Activated T-cell treated with anti-CD3 and anti-CD28 coated beads for 48 hours (primary cell): Measurements from ENCODE around the gene CPLX1.

ENCODE experiments used
- DNase-seq: peaks from one replicate; pipeline ENCODE4 v3.0.0-alpha.2; 2020; ENCODE audit warnings: low read depth

The CPLX1 gene

GRCh38 chr4:855880-856224 is 29.9 kb upstream of the CPLX1 start:
- DNase-seq: no peak

DNA sequence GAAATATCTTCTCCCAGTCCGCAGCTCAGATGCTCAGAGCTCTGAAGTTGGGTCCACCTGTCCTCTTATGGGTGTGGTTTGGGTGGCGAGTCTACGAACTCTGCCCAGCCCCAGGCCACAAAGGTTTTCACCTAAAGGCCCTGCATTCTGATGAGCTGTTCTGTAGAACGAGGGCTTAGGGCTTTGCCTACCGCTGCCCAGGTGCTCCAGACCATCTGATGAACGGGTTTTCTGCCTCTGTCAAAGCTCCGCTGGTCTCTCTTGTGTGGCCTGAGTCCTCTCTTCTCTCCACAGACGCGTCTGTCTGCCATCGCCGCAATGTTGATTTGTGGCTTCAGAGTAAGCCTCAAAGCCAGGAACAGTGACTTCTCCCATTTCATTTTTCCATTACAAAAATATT is 28.4 kb upstream of the CPLX1 start:
- DNase-seq: no peak

- no peak for DNase-seq
Observed at GRCh38 chr4:853416-853781, 27.5 kb upstream of the CPLX1 start.

- DNase-seq: no peak
Observed at GRCh38 chr4:851701-852430, 25.9 kb upstream of the CPLX1 start.

DNA sequence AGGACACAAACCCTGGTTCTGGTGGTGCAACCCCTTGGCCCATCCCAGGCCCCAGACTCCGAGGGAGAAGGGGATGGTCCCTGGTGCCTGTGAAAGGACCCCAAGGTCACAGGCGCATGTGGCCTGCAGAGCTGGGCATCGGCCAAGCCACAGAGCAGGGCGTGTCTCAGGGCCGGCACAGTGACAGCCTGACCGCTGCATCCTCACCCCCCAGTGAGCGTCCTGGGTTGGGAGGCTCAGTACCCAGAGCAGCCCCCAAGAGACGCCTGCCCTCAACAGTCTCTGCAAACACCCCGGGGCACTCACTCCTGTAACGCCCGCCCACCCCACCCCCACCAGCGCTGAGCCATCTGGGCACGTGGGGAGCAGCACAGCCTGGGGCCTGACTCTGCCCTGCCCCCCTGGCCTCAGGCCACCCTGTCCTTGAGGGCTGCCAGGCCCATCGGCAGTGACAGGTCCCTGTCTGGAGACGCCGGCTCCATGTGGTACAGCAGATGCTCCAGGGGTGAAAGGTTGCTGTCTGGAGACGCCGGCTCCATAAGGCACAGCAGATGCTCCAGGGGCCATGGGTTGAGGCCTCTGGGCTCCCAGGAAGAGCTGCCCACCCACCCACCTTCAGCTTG is 24.5 kb upstream of the CPLX1 start:
- no peak for DNase-seq

GRCh38 chr4:849478-850175 is 23.7 kb upstream of the CPLX1 start:
- DNase-seq: no peak

DNA sequence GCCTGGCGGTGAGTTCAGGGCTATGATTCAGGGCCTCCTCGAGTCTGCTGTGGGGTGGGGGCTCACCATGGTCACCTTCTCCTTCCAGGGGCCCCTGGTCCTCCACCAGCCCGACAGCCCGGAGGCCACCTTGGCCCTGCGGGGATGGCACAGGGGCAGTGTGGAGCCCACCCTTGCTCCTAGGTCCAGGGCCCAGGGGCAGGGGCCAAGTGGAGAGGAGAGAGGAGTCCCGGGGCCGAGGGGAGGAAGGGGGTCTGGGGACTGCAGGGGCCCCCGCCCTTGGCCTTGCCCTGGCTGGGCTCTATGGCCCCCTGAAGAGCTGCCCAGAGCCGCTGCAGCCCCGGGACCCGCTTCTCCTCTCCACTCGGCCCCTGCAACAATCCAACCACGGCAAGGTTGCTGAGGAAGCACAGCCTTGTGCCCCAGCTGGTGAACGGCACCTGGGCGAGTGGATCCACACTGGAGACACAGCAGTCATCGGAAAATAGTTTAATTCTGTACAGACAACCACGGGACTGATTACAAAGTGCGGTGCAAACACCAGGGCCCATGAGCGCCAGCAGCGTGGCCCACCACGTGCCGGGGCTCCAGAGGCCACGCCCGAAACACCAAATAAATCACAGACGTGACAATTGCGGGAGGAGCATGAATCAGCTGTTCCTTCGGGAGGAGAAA is 23.0 kb upstream of the CPLX1 start:
- no peak for DNase-seq

- no peak for DNase-seq
Observed at GRCh38 chr4:848307-848691, 22.4 kb upstream of the CPLX1 start.

- DNase-seq: no peak
Observed at GRCh38 chr4:845836-846251, 19.9 kb upstream of the CPLX1 start.

GRCh38 chr4:845233-845835 is 19.4 kb upstream of the CPLX1 start:
- no peak for DNase-seq

GRCh38 chr4:844752-845232 is 18.9 kb upstream of the CPLX1 start:
- DNase-seq: no peak

GRCh38 chr4:839675-840443 is 13.9 kb upstream of the CPLX1 start:
- DNase-seq: no peak

GRCh38 chr4:837772-838171 is 11.8 kb upstream of the CPLX1 start:
- DNase-seq: no peak

GRCh38 chr4:836750-837301 is 10.9 kb upstream of the CPLX1 start:
- no peak for DNase-seq

DNA sequence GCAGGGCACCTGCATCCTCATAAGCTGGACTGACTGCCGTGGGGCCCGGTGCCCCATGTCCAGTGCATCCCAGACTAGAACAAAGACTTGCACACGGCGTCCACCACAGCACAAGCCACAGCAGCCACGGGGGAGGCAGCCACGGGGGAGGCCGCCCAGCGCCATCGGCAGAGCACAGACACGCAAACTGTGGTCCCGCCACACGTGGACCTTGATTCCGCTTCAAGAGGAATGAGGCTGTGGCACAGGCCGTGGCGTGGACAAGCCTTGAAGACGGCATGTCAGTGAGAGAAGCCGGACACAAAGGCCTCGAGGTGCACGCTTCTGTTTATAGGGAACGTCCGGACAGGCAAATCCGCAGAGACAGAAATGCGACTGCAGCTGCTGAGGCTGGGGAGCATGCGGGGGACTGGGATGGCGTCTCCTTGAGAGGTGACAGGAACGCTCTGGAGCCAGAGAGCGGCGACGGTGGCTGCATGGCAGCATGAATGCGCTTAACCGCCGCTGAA is 10.1 kb upstream of the CPLX1 start:
- DNase-seq: no peak

GRCh38 chr4:835148-836002 is 9.4 kb upstream of the CPLX1 start:
- DNase-seq: no peak

DNA sequence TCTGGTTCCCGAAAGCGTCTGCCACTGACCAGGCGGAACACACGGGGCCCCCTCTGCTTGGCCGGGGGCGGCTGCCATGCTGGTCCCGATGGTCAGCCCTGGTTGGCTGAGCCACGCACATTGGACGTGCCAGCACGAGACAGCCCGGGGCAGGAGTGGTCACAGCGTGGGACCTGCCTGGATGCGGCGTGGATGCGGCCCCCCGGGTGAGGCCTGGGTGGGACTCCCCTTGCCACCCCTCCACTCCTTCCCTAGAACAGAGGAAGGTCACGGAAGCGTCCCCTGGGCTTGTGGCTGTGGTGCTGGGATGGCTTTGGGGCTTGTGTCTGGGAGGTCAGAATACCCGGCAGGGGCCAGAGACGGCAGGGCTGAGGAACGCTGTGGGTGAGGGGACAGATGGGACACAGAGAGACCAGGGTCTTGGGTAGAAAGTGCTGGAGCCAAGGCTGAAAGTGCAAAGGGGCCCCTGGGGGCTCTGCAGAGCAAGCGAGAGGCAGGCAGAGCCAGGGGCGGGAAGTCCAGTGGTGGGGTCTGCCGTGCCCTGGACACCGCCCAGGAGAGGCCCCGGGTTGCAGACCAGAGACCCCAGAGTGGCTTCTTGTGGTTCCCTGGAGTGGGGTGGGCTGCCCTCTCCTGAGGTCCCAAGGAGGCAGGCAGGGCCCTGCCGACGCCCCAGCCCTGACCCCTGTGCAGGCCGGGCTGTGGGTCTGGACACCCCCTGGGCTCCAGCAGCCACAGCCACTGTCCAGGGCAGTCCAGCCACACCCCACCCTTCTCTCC is 8.6 kb upstream of the CPLX1 start:
- no peak for DNase-seq

GRCh38 chr4:833731-834367 is 7.9 kb upstream of the CPLX1 start:
- DNase-seq: no peak

DNA sequence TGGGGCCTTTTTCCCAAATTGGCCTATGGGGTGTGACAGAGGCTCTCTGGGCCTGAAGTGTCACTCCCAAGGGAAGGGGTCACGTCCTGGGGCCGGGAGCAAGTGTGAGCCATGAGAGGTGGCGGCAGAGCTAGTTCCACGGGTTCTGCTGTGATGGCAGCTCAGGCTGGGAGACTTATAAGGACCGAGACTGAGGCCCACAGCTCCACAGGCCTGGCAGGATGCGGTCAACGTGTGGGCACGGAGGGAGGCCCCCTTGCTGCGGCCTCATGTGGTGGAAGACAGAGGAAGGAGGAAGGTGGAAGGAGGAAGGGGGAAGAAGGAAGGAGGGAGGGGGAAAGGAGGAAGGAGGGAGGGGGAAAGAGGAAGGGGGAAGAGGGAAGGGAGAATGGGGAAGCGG is 7.2 kb upstream of the CPLX1 start:
- no peak for DNase-seq
